PC-9 (cell line): ENCODE results near the gene FGD6.

Experiments
- EZH2 ChIP-seq: fragments of 200-600 bp; sonication (generic); IDR thresholded peaks from 2 replicates; pipeline ENCODE4 v1.8.0; 2017; ENCODE audit warnings: antibody characterized with exemption, low read depth
- TF ChIP-seq, protein P1 (sequence below): fragments of 200-600 bp; sonication (generic); conservative IDR thresholded peaks from 2 replicates; pipeline ENCODE4 v1.6.1; 2017; ENCODE audit warnings: mixed run types, antibody characterized with exemption, mild to moderate bottlenecking, moderate library complexity

DNA sequence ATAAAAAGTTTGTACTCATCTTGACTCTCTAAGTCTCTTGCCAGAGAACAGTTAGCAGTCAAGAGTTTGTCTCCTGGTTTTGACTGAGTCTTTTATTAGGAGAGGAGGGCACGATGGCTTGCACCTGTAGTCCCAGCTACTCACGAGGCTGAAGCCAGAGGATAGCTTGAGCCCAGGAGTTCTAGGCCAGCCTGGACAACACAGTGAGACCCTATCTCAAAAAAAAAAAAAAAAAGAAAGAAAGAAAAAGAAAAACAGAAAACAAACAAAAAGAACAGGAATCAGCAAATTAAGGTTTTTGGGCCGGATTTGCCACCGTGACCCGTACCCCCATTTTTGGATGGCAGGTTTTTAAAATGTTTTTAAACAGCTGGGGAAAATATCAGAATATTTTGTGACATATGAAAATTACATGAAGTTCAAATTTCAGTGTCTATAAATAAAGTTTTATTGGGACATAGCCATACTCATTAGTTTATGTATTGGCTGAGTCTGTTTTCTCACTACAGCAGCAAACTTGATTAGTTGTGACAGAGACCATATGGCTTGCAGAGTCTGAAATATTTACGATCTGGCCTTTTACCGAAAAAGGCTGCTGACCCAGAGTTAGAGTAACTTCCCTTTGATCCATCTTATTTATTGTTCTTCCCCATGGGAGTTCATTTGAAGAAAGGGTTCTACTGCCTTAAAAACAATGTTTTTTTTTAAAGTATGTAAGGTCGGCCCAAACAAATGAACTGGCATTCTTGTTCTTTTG, 31.5 kb upstream of the FGD6 start:
- TF ChIP-seq, protein P1, sequence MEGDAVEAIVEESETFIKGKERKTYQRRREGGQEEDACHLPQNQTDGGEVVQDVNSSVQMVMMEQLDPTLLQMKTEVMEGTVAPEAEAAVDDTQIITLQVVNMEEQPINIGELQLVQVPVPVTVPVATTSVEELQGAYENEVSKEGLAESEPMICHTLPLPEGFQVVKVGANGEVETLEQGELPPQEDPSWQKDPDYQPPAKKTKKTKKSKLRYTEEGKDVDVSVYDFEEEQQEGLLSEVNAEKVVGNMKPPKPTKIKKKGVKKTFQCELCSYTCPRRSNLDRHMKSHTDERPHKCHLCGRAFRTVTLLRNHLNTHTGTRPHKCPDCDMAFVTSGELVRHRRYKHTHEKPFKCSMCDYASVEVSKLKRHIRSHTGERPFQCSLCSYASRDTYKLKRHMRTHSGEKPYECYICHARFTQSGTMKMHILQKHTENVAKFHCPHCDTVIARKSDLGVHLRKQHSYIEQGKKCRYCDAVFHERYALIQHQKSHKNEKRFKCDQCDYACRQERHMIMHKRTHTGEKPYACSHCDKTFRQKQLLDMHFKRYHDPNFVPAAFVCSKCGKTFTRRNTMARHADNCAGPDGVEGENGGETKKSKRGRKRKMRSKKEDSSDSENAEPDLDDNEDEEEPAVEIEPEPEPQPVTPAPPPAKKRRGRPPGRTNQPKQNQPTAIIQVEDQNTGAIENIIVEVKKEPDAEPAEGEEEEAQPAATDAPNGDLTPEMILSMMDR, result no peak
- no peak for TF ChIP-seq EZH2
